Peyer's patch (tissue), 4 donors: ENCODE data around the gene CITED4. TPM values are rescaled to one million over a fixed set of nuclear protein-coding genes. Genes with fewer than 3 reads are reported as not detected.

Source experiments
- DNase-seq, 3 donors: peaks; one replicate each; pipeline ENCODE4 v3.0.0-alpha.2; 2017 to 2019
- H3K27ac ChIP-seq, 4 donors: fragments of 200-600 bp; sonication (generic); one replicate each; pipeline ENCODE4 v1.5.1; 2016 to 2019
- H3K27me3 ChIP-seq, 2 donors: fragments of 200-600 bp; sonication (generic); one replicate each; pipeline ENCODE4 v1.5.1; 2019
- H3K36me3 ChIP-seq, 3 donors: fragments of 200-600 bp; sonication (generic); one replicate each; pipeline ENCODE4 v1.5.1; 2016 to 2019
- H3K4me1 ChIP-seq, 4 donors: fragments of 200-600 bp; sonication (generic); one replicate each; pipeline ENCODE4 v1.5.1; 2016 to 2019
- H3K4me3 ChIP-seq, 4 donors: fragments of 200-600 bp; sonication (generic); 1 replicate in 3 of 4; 2 replicates in 1 of 4; pipeline ENCODE4 v1.5.1; 2016 to 2019; ENCODE audit warnings: mild to moderate bottlenecking in 1 of 4
- H3K9me3 ChIP-seq, 4 donors: fragments of 200-600 bp; sonication (generic); one replicate each; pipeline ENCODE4 v1.5.1; 2016 to 2019; ENCODE audit warnings: mild to moderate bottlenecking in 1 of 4
- POLR2A ChIP-seq, 2 donors: fragments of 450-650 bp; IDR thresholded peaks; one replicate each; pipeline ENCODE4 v1.5.1; 2017; ENCODE audit warnings: antibody characterized with exemption in 2 of 2, mild to moderate bottlenecking in 2 of 2, moderate library complexity in 2 of 2
- total RNA-seq, 4 donors: library from RNA; depleted of rRNA; stranded (reverse); fragments of >200 nt; gene quantifications; one replicate each; pipeline ENCODE4 v1.1.0, GENCODE V29; 2016
- TF ChIP-seq, protein P1 (sequence below), 6 experiments: fragments of 450-650 bp in 4 of 6; fragments of 200-600 bp in 2 of 6; sonication (generic) in 1 of 6; IDR thresholded peaks; one replicate each; pipeline ENCODE4 v1.5.1; 2017 to 2019; ENCODE audit warnings: antibody characterized with exemption in 6 of 6, mild to moderate bottlenecking in 3 of 6, moderate library complexity in 1 of 6

The CITED4 gene
- total RNA-seq, 4 donors from 2014 or later, result 2.0 to 19.0 (median 2.3) TPM

DNA sequence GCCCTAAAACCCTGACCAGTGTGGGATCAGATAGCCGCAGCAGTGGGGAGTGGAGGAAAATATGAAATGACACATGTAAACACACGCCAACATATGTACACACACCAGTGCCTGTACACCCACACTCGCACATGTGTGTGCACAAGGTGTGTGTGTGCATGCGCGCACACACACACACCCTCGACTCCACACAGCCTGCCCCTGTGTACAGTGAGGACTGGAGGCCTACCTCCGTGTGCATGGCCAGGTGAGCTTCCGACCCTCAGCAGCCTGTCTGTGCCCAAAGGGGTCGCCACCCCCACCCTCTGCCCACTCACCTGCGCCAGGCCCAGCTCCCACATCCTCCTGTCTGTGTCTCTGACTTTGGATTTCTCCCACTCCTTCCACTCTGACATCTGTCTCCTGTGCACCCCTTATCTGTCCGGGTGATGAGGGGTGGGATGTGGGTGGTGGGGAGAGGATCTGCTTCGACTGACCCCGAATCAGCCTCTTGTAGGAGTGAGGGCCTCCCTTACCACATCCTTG lies 31.7 kb downstream of the CITED4 start:
- no peak for DNase-seq
- H3K27me3 ChIP-seq, result no peaks in the 10 kb centered on the region
- H3K36me3 ChIP-seq, result no peaks in the 10 kb centered on the region

DNA sequence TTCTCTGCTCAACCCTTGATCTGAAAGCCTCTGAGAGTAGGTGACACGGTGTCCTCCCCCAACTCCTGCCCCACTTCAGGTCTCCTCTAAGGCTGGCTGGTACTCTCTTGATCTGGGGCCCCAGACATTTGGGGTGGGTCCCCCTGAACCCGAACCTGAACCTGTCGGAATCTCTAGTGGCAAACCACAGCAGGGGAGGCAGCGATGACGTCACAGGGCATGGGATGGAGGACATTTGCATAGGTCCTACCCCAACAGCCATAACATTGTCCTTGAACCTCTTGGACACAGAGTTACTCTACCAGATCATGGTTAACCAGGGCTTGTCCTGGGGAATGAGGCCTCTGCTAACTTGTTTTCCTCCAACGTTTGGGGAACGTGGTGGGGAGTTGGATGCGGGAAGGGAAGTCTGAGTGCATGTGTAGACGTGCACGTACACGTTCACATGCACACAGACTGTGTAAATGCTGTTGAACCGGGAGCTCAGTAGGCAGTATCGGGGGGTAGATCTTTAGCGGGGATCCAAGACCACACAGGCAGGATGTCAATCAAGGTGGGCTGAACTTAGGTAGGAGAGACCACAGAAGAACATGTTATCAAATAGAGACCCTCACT lies 32.4 kb downstream of the CITED4 start:
- H3K9me3 ChIP-seq, result no peaks in the 10 kb centered on the region
- no peaks in the 10 kb centered on the region for H3K4me1 ChIP-seq
- no peaks in the 10 kb centered on the region for H3K36me3 ChIP-seq
- H3K27ac ChIP-seq, result no peak overlapping the region
- no peak for DNase-seq
- H3K4me3 ChIP-seq, result no peak overlapping the region
- H3K27me3 ChIP-seq, result no peaks in the 10 kb centered on the region
- TF ChIP-seq, protein P1, sequence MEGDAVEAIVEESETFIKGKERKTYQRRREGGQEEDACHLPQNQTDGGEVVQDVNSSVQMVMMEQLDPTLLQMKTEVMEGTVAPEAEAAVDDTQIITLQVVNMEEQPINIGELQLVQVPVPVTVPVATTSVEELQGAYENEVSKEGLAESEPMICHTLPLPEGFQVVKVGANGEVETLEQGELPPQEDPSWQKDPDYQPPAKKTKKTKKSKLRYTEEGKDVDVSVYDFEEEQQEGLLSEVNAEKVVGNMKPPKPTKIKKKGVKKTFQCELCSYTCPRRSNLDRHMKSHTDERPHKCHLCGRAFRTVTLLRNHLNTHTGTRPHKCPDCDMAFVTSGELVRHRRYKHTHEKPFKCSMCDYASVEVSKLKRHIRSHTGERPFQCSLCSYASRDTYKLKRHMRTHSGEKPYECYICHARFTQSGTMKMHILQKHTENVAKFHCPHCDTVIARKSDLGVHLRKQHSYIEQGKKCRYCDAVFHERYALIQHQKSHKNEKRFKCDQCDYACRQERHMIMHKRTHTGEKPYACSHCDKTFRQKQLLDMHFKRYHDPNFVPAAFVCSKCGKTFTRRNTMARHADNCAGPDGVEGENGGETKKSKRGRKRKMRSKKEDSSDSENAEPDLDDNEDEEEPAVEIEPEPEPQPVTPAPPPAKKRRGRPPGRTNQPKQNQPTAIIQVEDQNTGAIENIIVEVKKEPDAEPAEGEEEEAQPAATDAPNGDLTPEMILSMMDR (IDR thresholded peaks at IDR 0.05), result no peak
- no peak for TF ChIP-seq POLR2A (IDR thresholded peaks at IDR 0.05)

More for the DNA sequence above, 31.7 kb downstream of the CITED4 start:
- Histone ChIP-seq H3K4me3 (no peak overlapping the region), H3K9me3 (no peaks in the 10 kb centered on the region), H3K4me1 (no peaks in the 10 kb centered on the region), H3K27ac (no peak overlapping the region)
- TF ChIP-seq, protein P1 (IDR thresholded peaks at IDR 0.05), result no peak
- TF ChIP-seq POLR2A (IDR thresholded peaks at IDR 0.05), result no peak

DNA sequence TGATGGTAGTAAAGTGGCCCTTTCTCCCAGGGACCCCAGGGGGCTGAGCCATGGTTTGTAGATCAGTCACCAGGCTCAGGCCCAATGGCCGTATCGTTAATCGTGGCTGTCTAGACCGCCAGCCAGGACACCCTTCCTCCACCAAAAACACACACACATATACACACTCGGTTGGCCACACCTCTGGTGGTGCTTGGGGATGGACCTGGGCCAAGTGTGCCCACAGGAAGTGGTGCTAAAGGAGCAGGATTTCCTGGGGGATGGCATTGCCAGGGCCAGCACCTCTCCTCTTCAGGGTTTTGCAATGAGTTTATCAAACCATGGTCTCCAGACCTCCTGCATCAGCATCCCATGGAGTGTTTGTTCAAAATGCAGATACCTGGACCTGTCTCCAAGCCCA lies 36.2 kb downstream of the CITED4 start:
- no peaks in the 10 kb centered on the region for H3K9me3 ChIP-seq
- no peaks in the 10 kb centered on the region for H3K27me3 ChIP-seq
- H3K36me3 ChIP-seq, result no peaks in the 10 kb centered on the region
- no peak overlapping the region for H3K27ac ChIP-seq
- H3K4me1 ChIP-seq, result no peaks in the 10 kb centered on the region
- no peak for DNase-seq
- TF ChIP-seq, protein P1 (IDR thresholded peaks at IDR 0.05), result no peak
- TF ChIP-seq POLR2A (IDR thresholded peaks at IDR 0.05), result no peak
- no peak overlapping the region for H3K4me3 ChIP-seq

DNA sequence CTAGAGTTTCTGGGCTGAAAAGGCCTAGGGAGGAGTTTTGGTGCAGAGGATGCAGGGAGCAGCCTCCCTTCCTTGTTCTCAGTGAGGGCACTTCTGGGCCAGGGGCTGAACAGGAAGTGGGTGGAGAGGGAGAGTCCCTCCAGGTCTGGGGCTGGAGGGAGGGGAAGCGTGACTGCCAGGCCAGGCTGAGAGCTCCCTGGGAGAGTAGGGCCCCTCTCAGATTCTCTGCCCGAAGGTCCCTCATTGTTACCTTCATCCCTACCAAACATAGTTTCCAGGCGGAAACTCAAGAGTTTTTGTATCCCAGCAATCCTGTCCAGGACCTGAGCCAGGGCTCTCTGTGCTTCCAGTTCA lies 36.8 kb downstream of the CITED4 start:
- no peak for DNase-seq
- TF ChIP-seq, protein P1 (IDR thresholded peaks at IDR 0.05), result no peak
- TF ChIP-seq POLR2A (IDR thresholded peaks at IDR 0.05), result no peak
- Histone ChIP-seq H3K36me3 (no peaks in the 10 kb centered on the region), H3K4me3 (no peak overlapping the region), H3K4me1 (no peaks in the 10 kb centered on the region), H3K27me3 (no peaks in the 10 kb centered on the region), H3K9me3 (no peaks in the 10 kb centered on the region), H3K27ac (no peak overlapping the region)

DNA sequence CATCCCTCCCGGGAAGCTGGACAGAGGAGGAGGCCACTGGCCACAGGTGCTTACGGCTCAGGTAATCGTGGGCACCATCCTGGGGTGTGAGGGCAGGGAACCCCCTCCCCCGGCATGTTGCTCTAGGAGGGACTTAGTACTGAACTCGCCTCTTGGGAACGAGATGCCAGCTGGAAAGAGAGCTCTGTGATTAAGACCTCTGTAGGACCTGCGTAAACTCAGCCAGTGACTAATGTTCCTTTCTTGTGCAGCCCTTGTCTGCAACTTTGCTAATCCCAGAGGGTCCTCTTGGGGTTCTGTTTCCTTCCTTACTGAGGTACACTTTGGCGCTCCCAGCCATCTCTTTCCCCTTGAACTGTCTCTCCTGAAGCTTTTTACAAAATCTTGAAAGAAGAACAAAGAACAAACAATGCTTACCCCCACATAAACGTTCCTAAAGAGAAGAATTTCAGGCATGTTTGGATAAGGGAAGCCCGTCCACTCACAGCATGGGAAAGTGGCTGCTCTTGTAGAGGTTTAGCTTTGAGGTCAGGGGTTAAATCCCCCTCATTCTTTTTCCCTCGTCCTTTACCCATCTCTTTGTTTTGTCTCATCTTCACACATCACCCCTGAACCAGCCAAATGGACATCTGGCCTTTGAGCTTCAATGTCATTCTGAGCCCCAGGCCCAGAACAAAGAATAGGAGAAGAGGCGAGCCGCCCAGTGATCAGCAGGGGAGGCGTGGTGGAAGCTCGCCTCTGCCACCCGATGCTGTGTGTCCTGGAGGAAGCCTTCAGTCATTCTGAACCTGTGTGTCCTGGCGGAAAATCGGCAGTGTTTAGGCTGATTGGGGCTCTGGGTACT lies 37.4 kb downstream of the CITED4 start:
- Histone ChIP-seq H3K27ac (no peak overlapping the region), H3K4me1 (no peaks in the 10 kb centered on the region), H3K36me3 (no peaks in the 10 kb centered on the region), H3K27me3 (no peaks in the 10 kb centered on the region), H3K9me3 (no peaks in the 10 kb centered on the region), H3K4me3 (no peak overlapping the region)
- no peak for DNase-seq
- no peak for TF ChIP-seq POLR2A (IDR thresholded peaks at IDR 0.05)
- TF ChIP-seq, protein P1 (IDR thresholded peaks at IDR 0.05), result no peak
